GM12874 (cell line): ENCODE results near the gene RAB7B.

Source experiments
- TF ChIP-seq, protein P1 (sequence below): IDR thresholded peaks from 2 replicates; pipeline ENCODE4 v1.5.1; 2011; ENCODE audit warnings: low read depth, mild to moderate bottlenecking, control low read depth, low read length, moderate library complexity; ENCODE audit not compliant: insufficient read depth

RAB7B gene

DNA sequence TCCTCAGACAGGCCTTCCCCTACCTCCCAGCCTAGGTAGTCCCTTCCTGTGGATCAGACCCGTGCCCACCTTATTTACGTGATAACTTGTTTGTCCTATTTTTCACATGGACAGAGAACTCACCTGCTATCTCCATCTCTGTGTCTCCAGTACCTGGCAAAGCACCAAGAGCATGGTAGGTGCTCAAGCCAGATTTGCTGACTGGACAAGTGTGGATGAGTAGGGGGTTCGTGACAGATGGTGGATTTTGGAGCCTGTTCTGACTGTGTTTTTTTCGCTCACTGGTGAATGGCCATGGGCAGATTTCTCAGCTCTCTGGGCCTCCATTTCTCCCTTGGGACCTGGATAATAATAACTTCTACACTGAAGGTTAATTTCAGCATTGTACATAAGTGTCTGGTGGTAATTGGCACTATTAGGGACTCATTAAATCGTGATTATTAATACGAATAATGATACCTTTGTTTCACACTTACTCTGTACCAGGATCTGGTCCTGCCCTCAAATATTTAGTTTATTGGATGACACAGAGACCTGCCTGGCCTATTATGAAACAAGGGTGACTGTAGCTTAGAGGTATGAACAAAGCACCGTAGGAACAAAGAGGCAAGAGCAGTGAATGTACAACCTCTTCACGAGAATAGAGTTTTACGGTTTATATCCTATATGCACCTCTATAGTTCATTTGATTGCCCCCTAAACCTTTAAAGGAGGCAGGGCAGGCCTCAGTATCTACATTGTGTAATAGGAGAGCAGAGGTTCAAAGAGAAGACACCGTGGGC, 35.5 kb downstream of the RAB7B start:
- TF ChIP-seq, protein P1, sequence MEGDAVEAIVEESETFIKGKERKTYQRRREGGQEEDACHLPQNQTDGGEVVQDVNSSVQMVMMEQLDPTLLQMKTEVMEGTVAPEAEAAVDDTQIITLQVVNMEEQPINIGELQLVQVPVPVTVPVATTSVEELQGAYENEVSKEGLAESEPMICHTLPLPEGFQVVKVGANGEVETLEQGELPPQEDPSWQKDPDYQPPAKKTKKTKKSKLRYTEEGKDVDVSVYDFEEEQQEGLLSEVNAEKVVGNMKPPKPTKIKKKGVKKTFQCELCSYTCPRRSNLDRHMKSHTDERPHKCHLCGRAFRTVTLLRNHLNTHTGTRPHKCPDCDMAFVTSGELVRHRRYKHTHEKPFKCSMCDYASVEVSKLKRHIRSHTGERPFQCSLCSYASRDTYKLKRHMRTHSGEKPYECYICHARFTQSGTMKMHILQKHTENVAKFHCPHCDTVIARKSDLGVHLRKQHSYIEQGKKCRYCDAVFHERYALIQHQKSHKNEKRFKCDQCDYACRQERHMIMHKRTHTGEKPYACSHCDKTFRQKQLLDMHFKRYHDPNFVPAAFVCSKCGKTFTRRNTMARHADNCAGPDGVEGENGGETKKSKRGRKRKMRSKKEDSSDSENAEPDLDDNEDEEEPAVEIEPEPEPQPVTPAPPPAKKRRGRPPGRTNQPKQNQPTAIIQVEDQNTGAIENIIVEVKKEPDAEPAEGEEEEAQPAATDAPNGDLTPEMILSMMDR: no peak

DNA sequence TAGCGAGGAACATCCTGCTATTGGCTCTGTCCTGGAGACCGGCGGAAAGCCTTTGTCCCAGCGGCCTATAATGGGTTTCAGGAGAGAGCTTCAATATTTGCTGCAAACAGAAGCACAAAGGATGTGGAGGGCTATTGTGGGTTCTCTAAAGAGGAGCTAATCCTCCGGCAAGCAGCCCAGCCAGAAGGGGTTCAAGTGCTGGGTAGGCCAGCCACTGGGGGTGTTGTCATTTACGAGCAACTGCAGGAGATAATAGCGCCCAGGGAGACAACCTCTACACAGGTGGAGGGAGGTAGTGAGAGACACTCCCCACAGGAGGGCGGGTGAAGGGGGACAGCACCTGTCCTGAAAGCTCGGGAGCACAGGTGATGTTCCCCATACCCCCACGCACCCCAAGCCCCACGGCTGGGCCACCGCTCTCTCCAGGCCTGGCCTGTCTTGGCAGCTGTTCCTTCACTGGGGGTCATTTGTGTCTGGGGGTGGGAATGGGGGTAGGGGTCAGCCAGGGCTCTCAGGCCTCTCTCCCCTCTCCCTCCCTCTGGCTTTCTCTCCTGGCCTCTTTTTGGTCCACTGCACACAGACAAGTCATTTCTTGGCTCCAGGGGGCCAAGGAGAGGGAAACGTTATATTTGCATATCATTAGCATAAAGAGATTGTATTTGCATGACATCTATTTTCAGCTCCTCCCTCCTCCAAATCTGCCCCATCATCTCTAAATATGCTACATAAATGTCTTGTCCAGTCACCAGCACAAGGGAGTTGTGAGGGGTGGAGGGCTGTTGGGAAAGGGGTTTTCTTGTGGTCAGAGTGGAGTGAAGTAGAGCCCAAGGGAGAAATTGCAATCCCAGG, 37.9 kb downstream of the RAB7B start:
- TF ChIP-seq, protein P1: no peak

DNA sequence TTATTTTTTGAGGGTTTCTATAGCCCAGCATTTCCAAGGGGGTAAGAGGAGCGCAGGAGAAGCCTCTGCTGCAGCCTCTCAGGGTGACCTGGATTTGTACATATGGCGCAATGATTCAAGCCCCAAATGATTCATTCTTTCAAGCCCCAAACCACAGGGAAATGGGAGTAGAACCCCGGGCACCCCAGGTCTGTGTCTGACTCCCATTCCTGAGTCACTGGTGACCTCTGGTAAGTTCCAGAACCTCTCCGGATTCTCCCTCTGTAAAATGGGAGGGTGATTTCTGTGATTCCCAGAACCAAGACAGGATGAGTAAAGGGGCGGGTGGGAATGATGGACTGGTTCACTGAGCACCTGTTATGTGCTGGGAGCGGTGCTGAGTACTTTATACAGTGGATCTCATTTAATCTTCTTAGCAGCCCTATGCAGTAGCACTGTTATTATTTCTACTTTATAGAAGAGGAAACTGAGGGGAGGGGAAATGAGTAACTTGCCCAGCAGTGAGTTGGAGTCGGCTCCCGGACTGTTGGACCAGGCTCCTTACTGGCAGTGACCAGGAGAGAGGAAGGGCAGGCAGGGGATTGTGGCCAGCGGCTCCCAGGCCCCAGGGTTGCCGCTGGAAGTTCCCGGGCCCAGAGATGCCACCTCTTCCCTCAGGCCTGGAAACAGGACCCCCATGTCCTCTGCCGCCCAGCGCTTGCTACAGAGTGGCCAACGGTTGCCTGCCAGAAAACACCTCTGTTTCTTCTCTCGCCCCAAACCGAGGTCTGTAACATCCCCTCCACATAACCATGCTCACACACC, 39.6 kb downstream of the RAB7B start:
- TF ChIP-seq, protein P1: no peak

DNA sequence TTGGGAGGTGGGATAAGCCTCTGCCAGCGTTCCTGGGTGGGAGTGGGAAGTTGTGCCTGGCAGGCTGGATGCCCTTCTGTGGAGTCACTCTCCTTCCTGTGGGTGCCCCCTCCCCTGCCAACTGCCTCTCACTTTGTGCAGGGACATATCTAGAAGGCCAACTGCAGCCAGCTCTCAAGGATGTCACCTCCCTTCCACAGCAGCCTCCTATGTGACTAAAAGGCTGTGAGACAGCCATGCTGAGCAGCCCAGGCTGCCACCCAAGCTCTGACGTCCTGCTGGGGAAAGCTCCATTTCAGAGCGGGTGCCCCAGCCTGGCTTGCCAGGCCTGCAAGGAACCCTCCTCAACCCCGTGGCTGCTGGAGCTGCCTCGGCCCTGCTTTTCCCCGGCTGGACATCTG, 40.4 kb downstream of the RAB7B start:
- TF ChIP-seq, protein P1: no peak

DNA sequence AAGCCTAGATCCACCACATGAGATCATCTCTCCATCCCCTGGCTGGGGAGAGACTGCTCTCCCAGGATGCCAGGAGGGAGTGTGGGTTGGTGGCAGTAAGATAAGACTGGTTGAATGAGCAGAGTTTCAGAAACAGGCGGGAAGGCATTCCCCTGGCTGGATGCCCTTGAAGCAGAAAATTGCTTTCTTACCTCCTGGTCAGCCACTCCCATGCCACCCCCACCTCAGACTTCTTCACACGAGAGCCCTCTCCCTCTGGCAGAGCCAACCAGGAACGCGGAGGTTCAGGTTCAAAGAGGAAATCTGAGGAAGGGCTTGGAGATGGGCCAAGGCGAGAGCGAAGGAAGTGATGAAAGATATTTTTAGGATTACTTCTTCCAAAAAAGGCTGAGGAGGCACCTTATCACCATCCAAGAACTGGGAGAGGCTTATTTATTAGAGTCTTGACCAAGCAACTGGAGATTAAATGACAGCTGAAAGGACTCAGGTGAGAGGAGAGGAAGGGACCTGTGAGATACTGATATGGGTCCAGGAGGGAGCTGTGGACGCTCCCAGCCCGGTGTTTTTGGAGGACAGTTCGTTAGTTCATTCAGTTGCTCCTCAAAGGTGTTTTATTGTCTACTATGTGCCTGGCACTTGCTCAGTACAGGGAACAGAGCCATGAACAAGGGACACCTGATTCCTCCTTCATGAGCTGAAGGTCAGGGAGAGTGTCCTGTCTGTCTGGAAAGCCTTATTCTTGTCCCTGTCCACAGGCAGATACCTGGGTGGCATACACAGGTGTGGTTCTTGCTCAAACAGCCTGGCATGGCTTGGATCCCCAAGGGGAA, 41.0 kb downstream of the RAB7B start:
- TF ChIP-seq, protein P1: no peak

DNA sequence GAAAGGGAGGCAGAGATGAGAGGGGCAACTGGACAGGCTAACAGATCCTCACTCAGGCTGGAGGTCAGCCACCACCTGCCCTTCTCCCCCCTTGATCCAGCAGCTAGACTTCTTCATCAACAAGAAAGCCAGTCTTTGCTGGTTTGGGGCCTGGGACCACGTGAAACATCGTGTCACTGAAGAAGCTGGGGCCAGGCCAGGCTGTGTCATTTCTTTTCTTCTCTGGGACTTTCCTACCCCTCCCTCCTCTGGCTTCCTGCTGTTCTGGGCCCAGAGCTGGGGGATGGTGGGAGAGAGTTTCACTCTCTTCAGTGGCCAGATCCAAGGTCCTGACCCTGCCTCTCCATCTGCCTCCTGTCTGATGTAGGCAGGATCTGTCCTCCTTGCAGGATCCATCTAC, 41.8 kb downstream of the RAB7B start:
- TF ChIP-seq, protein P1: no peak
